Heart left ventricle (tissue), 16 donors: Measurements from ENCODE around the gene RABL6. TPM values are rescaled to one million over a fixed set of nuclear protein-coding genes. Genes with fewer than 3 reads are reported as not detected.

ENCODE experiments used
- ATAC-seq, 4 donors: fragments of 200-7000 bp; cut with Tn5 transposase; one replicate each; pipeline ENCODE4 v1.9.1; 2020 to 2022; ENCODE audit warnings: moderate library complexity in 4 of 4, mild to moderate bottlenecking in 3 of 4, moderate number of reproducible peaks in 1 of 4
- DNase-seq, 5 donors: peaks; one replicate each; pipeline ENCODE4 v3.0.0-alpha.2; 2020
- H3K27ac ChIP-seq, 12 donors: fragments of 200-600 bp; sonication (generic) in 4 of 12; one replicate each; pipeline versions ENCODE4 v1.5.0 to v1.8.0; 2016 to 2022; ENCODE audit warnings: mild to moderate bottlenecking in 2 of 12
- H3K27me3 ChIP-seq, 9 donors: fragments of 200-600 bp; sonication (generic) in 2 of 9; one replicate each; pipeline versions ENCODE4 v1.5.1 to v1.8.0; 2016 to 2022; ENCODE audit warnings: mild to moderate bottlenecking in 3 of 9
- H3K36me3 ChIP-seq, 9 donors: fragments of 200-600 bp; sonication (generic) in 2 of 9; one replicate each; pipeline versions ENCODE4 v1.5.0 to v1.8.0; 2018 to 2022; ENCODE audit warnings: mild to moderate bottlenecking in 2 of 9
- H3K4me1 ChIP-seq, 12 donors: fragments of 200-600 bp; sonication (generic) in 4 of 12; one replicate each; pipeline versions ENCODE4 v1.5.0 to v1.8.0; 2016 to 2022; ENCODE audit warnings: mild to moderate bottlenecking in 3 of 12
- H3K4me3 ChIP-seq, 12 donors: fragments of 200-600 bp; sonication (generic) in 4 of 12; one replicate each; pipeline versions ENCODE4 v1.5.0 to v1.8.0; 2017 to 2022; ENCODE audit warnings: mild to moderate bottlenecking in 9 of 12, moderate library complexity in 4 of 12
- H3K9me3 ChIP-seq, 12 donors: fragments of 200-600 bp; sonication (generic) in 4 of 12; one replicate each; pipeline versions ENCODE4 v1.5.0 to v1.8.0; 2016 to 2022; ENCODE audit warnings: mild to moderate bottlenecking in 1 of 12
- POLR2A ChIP-seq, 2 donors: fragments of 450-650 bp; IDR thresholded peaks; one replicate each; pipeline ENCODE4 v1.6.1; 2017; ENCODE audit warnings: antibody characterized with exemption in 2 of 2, mild to moderate bottlenecking in 2 of 2, moderate library complexity in 2 of 2
- WGBS, 4 donors: extraction: QIAGEN DNeasy Blood & Tissue Kit in 2 of 4; methylation state at CpG; one replicate each; pipeline versions ENCODE4 v1.1.5 to v1.1.7; 2013 to 2018; 5-methylcytosine and 5-hydroxymethylcytosine counted together
- intact Hi-C, 10 donors: fragments of 100-400 bp; cut with DNase I; formaldehyde crosslinking; loops; one replicate each; pipeline versions ENCODE4 v1.11.1 to v1.14.2; 2022
- polyA plus RNA-seq, 2 donors: library from polyadenylated mRNA; stranded (reverse); fragments of 200-250 nt; gene quantifications; one replicate each; pipeline ENCODE4 v1.2.3, GENCODE V29; 2013
- total RNA-seq, 9 donors: library from RNA; depleted of rRNA in 2 of 9; stranded (reverse); fragments of >200 nt in 2 of 9; fragmentation: NEBNext Ultra II Directional in 3 of 9; extraction: Animal tissue kit (Norgen Biotek cat#: 25700) in 3 of 9; gene quantifications; one replicate each; pipeline versions ENCODE4 v1.1.0 to v1.2.4, GENCODE V29; 2016 to 2023
- TF ChIP-seq, protein P1 (sequence below), 12 donors: fragments of 200-600 bp; sonication (generic) in 4 of 12; IDR thresholded peaks; one replicate each; pipeline versions ENCODE4 v1.5.0 to v1.8.0; 2018 to 2022; ENCODE audit warnings: antibody characterized with exemption in 12 of 12, mild to moderate bottlenecking in 5 of 12
- donor health status: ischemic (EF 13 %, LVEDD 7.1; RV severe dilation, severe dysfunction).
- donor health status: healthy with polysubstance abuse.
- donor health status: DM: no; HTN: yes; CAD: no.
- donor health status: DM: no; HTN: no; CAD: no.
- donor health status: ischemic (EF 25% LVEDD 6.9; RV normal size, moderate dysfunction).
- donor health status: ischemic (EF 25% LVEDD 5.7; RV mildly dilated, moderate dysfunction).
- donor health status: healthy.
- donor health status: DM: yes; HTN: yes; CAD: no.
- donor health status: ischemic (EF 35%, LVEDD 5.7; RV mildly dilated, moderate dysfunction).
- donor health status: nonischemic (EF 11% LVEDD 7.7; RV severe dilation, severe dysfunction).
- donor health status: DM: yes; HTN: yes; CAD: no.
- donor health status: PGD.
- donor health status: ischemic (EF 29% LVEDD 5.4; RV normal size, mild dysfunction).
- donor health status: nonischemic (EF 23%, LVEDD 6.1; RV moderate dilation, normal function).

The RABL6 gene
- total and polyA plus RNA-seq, 11 donors = 59.4 to 90.8 (median 71.6) TPM

DNA sequence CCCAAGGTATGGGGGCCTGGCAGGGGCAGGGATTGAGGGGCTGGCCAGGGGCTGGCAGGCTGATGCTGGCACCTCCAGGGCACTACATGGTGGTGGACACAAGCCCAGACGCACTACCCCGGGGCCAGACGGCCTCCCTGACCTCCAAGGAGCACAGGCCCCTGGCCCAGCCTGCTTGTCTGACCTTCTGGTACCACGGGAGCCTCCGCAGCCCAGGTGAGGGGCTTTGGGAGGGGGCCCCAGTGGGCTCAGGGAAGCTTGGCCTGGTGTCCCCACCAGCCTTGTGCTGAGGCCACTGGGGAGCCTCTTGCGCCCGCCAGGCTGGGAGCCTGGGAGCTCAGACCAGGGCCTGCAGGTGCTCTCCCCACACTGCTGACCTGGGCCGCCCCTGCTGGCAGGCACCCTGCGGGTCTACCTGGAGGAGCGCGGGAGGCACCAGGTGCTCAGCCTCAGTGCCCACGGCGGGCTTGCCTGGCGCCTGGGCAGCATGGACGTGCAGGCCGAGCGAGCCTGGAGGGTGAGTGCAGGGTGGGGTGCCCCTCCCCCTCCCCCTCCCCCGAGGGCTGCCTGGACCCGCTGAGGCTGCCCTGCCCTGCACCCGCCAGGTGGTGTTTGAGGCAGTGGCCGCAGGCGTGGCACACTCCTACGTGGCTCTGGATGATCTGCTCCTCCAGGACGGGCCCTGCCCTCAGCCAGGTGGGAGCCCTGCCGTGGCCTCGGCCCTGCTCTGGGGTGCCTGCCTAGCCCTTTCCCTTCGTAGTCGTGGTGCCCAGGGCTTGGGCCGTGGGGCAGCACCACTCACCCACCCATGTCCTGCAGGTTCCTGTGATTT lies 50.0 kb downstream of the RABL6 start:
- peak overlapping the region in 1 of 12 donors; percentile 61 for H3K27ac ChIP-seq
- H3K36me3 ChIP-seq = peaks cover 0 to 31% (median 23%) of the 10 kb centered on the region in 9 donors
- peaks cover 0 to 19% (median 8%) of the 10 kb centered on the region in 12 donors for H3K4me1 ChIP-seq
- DNase-seq (peak in 4 of 5 donors; percentile 8 to 43 (median 30)), ATAC-seq (peak in 1 of 4 donors; percentile 0)
- H3K4me3 ChIP-seq = no peak overlapping the region
- TF ChIP-seq, protein P1, sequence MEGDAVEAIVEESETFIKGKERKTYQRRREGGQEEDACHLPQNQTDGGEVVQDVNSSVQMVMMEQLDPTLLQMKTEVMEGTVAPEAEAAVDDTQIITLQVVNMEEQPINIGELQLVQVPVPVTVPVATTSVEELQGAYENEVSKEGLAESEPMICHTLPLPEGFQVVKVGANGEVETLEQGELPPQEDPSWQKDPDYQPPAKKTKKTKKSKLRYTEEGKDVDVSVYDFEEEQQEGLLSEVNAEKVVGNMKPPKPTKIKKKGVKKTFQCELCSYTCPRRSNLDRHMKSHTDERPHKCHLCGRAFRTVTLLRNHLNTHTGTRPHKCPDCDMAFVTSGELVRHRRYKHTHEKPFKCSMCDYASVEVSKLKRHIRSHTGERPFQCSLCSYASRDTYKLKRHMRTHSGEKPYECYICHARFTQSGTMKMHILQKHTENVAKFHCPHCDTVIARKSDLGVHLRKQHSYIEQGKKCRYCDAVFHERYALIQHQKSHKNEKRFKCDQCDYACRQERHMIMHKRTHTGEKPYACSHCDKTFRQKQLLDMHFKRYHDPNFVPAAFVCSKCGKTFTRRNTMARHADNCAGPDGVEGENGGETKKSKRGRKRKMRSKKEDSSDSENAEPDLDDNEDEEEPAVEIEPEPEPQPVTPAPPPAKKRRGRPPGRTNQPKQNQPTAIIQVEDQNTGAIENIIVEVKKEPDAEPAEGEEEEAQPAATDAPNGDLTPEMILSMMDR (IDR thresholded peaks at IDR 0.05) = no peak
- no peak for TF ChIP-seq POLR2A (IDR thresholded peaks at IDR 0.05)
- intact Hi-C loops = no loop called here
- H3K9me3 ChIP-seq = no peaks in the 10 kb centered on the region
- 86 to 95% (median 88%) methylated on average over 4 to 29 of the region's 29 CpGs for WGBS, 4 donors
- no peaks in the 10 kb centered on the region for H3K27me3 ChIP-seq

DNA sequence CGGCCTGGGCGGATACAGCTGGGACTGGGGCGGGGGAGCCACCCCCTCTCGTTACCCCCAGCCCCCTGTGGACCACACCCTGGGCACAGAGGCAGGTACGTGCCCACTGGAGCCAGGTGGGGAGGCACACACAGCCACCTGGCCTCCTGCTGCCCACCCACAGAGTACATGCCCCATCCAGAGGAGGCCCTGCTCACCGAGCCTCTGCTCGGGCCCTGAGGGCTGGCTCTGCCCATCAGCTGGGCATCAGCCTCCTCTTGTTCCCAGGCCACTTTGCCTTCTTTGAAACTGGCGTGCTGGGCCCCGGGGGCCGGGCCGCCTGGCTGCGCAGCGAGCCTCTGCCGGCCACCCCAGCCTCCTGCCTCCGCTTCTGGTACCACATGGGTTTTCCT lies 50.7 kb downstream of the RABL6 start:
- H3K36me3 ChIP-seq = peaks cover 0 to 38% (median 29%) of the 10 kb centered on the region in 9 donors
- intact Hi-C loops = no loop called here
- H3K9me3 ChIP-seq = no peaks in the 10 kb centered on the region
- H3K27me3 ChIP-seq = no peaks in the 10 kb centered on the region
- peak in 2 of 5 donors; percentile 25 to 52 for DNase-seq
- 93 to 100% (median 94%) methylated on average over 1 to 15 of the region's 15 CpGs for WGBS, 4 donors
- peak overlapping the region in 5 of 12 donors; percentile 40 to 70 (median 59) for H3K27ac ChIP-seq
- no peak for TF ChIP-seq POLR2A (IDR thresholded peaks at IDR 0.05)
- TF ChIP-seq, protein P1 (IDR thresholded peaks at IDR 0.05) = no peak
- no peak overlapping the region for H3K4me3 ChIP-seq
- peaks cover 0 to 19% (median 8%) of the 10 kb centered on the region in 12 donors for H3K4me1 ChIP-seq
- peak in 1 of 4 donors; percentile 0 for ATAC-seq

GRCh38 chr9:136858844-136859757 lies 51.4 kb downstream of the RABL6 start:
- no peaks in the 10 kb centered on the region for H3K9me3 ChIP-seq
- TF ChIP-seq POLR2A (IDR thresholded peaks at IDR 0.05) = no peak
- TF ChIP-seq, protein P1 (IDR thresholded peaks at IDR 0.05) = no peak
- H3K27ac ChIP-seq = peak overlapping the region in 10 of 12 donors; percentile 3 to 70 (median 42)
- DNase-seq (peak; percentile 52 to 81 (median 75)), ATAC-seq (peak; percentile 49 to 75 (median 55))
- intact Hi-C loops = no loop called here
- H3K4me1 ChIP-seq = peaks cover 0 to 25% (median 9%) of the 10 kb centered on the region in 12 donors
- 60 to 86% (median 66%) methylated on average over 5 to 20 of the region's 20 CpGs for WGBS, 4 donors
- H3K36me3 ChIP-seq = peaks cover 0 to 44% (median 36%) of the 10 kb centered on the region in 9 donors
- H3K27me3 ChIP-seq = no peaks in the 10 kb centered on the region
- no peak overlapping the region for H3K4me3 ChIP-seq
